GM12878 (cell line): ENCODE results near the gene CLEC4G. TPM values are rescaled to one million over a fixed set of nuclear protein-coding genes. Genes with fewer than 3 reads are reported as not detected.

ENCODE experiments used
- RUNX3 ChIP-seq: IDR thresholded peaks from 2 replicates; pipeline ENCODE4 v1.6.1; 2012; ENCODE audit warnings: low read length, inconsistent platforms
- STAT3 ChIP-seq: IDR thresholded peaks from 2 replicates; pipeline ENCODE4 v1.6.1; 2011; ENCODE audit warnings: low read depth, low read length, improper control_type of control experiment
- polyA plus RNA-seq, 11 experiments: library from polyadenylated mRNA; depleted of rRNA in 4 of 11; unstranded in 6 of 11; stranded (reverse) in 5 of 11; fragments of >200 nt; fragmentation: Nextera tagmentation in 4 of 11; fragmentation: Illumina TruSeq in 1 of 11; extraction: Ambion mirVana in 4 of 11; extraction: Trizol in 1 of 11; gene quantifications; 1 replicate in 1 of 11; 2 replicates in 10 of 11; pipeline versions ENCODE4 v1.2.1 to v1.2.3, GENCODE V29; 2011 to 2016; ENCODE audit warnings: inconsistent platforms in 2 of 11, missing spikeins in 2 of 11, low read depth in 1 of 11
- total RNA-seq, 4 experiments: library from RNA; depleted of rRNA in 3 of 4; stranded (reverse); fragments of >200 nt in 3 of 4; fragmentation: Illumina TruSeq in 1 of 4; extraction: Trizol in 1 of 4; gene quantifications; 2 replicates each; pipeline versions ENCODE4 v1.2.1 to v1.2.3, GENCODE V29; 2013 to 2021
- TF ChIP-seq, protein P1 (sequence below): IDR thresholded peaks from 2 replicates; pipeline ENCODE4 v1.6.1; 2012; ENCODE audit warnings: low read depth, low read length, improper control_type of control experiment
- TF ChIP-seq, protein P2 (sequence below): fragments of 450-650 bp; formaldehyde crosslinking; IDR thresholded peaks from 2 replicates; pipeline ENCODE4 v1.4.0; 2020; ENCODE audit warnings: mild to moderate bottlenecking, moderate library complexity
- TF ChIP-seq, protein P3 (sequence below): fragments of 450-650 bp; IDR thresholded peaks from 2 replicates; pipeline ENCODE4 v1.6.1; 2017; ENCODE audit warnings: mild to moderate bottlenecking, low read depth, inconsistent platforms; ENCODE audit not compliant: poor library complexity, severe bottlenecking
- TF ChIP-seq, protein P4 (sequence below): IDR thresholded peaks from 2 replicates; pipeline ENCODE4 v1.6.1; 2011; ENCODE audit warnings: borderline replicate concordance, low read depth, mild to moderate bottlenecking, moderate library complexity, low read length; ENCODE audit not compliant: insufficient read depth, poor library complexity, severe bottlenecking

The CLEC4G gene
- total and polyA plus RNA-seq, 10 of the 15 experiments (the other 5 are each of a cell fraction or from before 2014, with no cell fraction given), result 0.04 TPM; not detected in 9

DNA sequence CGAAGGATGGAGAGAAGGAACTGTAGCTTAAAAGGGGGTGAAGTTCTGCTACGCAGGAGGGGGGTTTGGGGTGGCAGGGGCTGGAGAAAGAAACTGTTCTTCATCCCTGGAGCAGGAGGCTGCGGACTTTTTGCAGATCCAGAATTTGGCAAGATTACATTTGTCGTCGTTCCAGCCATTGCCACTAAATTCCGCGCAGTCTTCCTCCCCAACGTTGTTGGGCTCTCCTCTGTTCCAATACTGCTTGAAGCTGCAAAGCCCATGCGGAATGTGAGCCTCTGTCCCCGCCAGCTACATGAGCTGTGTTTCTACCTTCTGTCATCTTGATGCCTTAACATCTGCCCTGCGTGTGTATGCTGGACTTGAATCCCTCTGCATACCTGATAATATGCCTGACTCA, 11.1 kb upstream of the CLEC4G start (continued):
- TF ChIP-seq, protein P1, sequence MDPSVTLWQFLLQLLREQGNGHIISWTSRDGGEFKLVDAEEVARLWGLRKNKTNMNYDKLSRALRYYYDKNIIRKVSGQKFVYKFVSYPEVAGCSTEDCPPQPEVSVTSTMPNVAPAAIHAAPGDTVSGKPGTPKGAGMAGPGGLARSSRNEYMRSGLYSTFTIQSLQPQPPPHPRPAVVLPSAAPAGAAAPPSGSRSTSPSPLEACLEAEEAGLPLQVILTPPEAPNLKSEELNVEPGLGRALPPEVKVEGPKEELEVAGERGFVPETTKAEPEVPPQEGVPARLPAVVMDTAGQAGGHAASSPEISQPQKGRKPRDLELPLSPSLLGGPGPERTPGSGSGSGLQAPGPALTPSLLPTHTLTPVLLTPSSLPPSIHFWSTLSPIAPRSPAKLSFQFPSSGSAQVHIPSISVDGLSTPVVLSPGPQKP, result no peak
- TF ChIP-seq RUNX3 (no peak), STAT3 (no peak)
- TF ChIP-seq, protein P2, sequence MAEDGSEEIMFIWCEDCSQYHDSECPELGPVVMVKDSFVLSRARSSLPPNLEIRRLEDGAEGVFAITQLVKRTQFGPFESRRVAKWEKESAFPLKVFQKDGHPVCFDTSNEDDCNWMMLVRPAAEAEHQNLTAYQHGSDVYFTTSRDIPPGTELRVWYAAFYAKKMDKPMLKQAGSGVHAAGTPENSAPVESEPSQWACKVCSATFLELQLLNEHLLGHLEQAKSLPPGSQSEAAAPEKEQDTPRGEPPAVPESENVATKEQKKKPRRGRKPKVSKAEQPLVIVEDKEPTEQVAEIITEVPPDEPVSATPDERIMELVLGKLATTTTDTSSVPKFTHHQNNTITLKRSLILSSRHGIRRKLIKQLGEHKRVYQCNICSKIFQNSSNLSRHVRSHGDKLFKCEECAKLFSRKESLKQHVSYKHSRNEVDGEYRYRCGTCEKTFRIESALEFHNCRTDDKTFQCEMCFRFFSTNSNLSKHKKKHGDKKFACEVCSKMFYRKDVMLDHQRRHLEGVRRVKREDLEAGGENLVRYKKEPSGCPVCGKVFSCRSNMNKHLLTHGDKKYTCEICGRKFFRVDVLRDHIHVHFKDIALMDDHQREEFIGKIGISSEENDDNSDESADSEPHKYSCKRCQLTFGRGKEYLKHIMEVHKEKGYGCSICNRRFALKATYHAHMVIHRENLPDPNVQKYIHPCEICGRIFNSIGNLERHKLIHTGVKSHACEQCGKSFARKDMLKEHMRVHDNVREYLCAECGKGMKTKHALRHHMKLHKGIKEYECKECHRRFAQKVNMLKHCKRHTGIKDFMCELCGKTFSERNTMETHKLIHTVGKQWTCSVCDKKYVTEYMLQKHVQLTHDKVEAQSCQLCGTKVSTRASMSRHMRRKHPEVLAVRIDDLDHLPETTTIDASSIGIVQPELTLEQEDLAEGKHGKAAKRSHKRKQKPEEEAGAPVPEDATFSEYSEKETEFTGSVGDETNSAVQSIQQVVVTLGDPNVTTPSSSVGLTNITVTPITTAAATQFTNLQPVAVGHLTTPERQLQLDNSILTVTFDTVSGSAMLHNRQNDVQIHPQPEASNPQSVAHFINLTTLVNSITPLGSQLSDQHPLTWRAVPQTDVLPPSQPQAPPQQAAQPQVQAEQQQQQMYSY, result no peak
- TF ChIP-seq, protein P3, sequence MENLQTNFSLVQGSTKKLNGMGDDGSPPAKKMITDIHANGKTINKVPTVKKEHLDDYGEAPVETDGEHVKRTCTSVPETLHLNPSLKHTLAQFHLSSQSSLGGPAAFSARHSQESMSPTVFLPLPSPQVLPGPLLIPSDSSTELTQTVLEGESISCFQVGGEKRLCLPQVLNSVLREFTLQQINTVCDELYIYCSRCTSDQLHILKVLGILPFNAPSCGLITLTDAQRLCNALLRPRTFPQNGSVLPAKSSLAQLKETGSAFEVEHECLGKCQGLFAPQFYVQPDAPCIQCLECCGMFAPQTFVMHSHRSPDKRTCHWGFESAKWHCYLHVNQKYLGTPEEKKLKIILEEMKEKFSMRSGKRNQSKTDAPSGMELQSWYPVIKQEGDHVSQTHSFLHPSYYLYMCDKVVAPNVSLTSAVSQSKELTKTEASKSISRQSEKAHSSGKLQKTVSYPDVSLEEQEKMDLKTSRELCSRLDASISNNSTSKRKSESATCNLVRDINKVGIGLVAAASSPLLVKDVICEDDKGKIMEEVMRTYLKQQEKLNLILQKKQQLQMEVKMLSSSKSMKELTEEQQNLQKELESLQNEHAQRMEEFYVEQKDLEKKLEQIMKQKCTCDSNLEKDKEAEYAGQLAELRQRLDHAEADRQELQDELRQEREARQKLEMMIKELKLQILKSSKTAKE, result no peak
- TF ChIP-seq, protein P4, sequence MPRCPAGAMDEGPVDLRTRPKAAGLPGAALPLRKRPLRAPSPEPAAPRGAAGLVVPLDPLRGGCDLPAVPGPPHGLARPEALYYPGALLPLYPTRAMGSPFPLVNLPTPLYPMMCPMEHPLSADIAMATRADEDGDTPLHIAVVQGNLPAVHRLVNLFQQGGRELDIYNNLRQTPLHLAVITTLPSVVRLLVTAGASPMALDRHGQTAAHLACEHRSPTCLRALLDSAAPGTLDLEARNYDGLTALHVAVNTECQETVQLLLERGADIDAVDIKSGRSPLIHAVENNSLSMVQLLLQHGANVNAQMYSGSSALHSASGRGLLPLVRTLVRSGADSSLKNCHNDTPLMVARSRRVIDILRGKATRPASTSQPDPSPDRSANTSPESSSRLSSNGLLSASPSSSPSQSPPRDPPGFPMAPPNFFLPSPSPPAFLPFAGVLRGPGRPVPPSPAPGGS, result no peak
